ENCODE measurements around the gene C3. TPM values are rescaled to one million over a fixed set of nuclear protein-coding genes. Genes with fewer than 3 reads are reported as not detected.
A peak's percentile ranks its signal among the peaks of the same experiment; 100 is the strongest.
"Not testable (repeated sequence)": the region's sequence is repeated elsewhere in the genome, so short reads cannot be mapped to it uniquely, and the experiment has no call there.

C3 gene
- total RNA-seq, 1 donor from 2014 or later: 1.6 TPM

- peak in 1 of 2 donors; percentile 13 for DNase-seq (ENCODE audit: low read depth in 2 of 2)
Observed at GRCh38 chr19:6693056-6693471, 27.4 kb downstream of the C3 start.

GRCh38 chr19:6692027-6692426 lies 28.4 kb downstream of the C3 start:
- DNase-seq (ENCODE audit: low read depth in 2 of 2): no peak

GRCh38 chr19:6691342-6691741 lies 29.1 kb downstream of the C3 start:
- no peak for DNase-seq (ENCODE audit: low read depth in 2 of 2)

- no peak for DNase-seq (ENCODE audit: low read depth in 2 of 2)
Observed at GRCh38 chr19:6690160-6690885, 30.1 kb downstream of the C3 start.

- no peak for DNase-seq (ENCODE audit: low read depth in 2 of 2)
Observed at GRCh38 chr19:6687114-6687513, 33.3 kb downstream of the C3 start.

- no peak for DNase-seq (ENCODE audit: low read depth in 2 of 2)
Observed at GRCh38 chr19:6686628-6686975, 33.8 kb downstream of the C3 start.

- no peak for DNase-seq (ENCODE audit: low read depth in 2 of 2)
Observed at GRCh38 chr19:6685962-6686627, 34.4 kb downstream of the C3 start.

- DNase-seq (ENCODE audit: low read depth in 2 of 2): no peak
Observed at GRCh38 chr19:6685482-6685881, 35.0 kb downstream of the C3 start.

GRCh38 chr19:6683971-6684370 lies 36.5 kb downstream of the C3 start:
- DNase-seq (ENCODE audit: low read depth in 2 of 2): no peak

GRCh38 chr19:6682607-6683128 lies 37.8 kb downstream of the C3 start:
- no peak for DNase-seq (ENCODE audit: low read depth in 2 of 2)

GRCh38 chr19:6680141-6680540 lies 40.3 kb downstream of the C3 start:
- no peak for DNase-seq (ENCODE audit: low read depth in 2 of 2)

- no peak for DNase-seq (ENCODE audit: low read depth in 2 of 2)
Observed at GRCh38 chr19:6679139-6679538, 41.3 kb downstream of the C3 start.

GRCh38 chr19:6678690-6679109 lies 41.8 kb downstream of the C3 start:
- no peak for DNase-seq (ENCODE audit: low read depth in 2 of 2)

- DNase-seq (ENCODE audit: low read depth in 2 of 2): no peak
Observed at GRCh38 chr19:6677883-6678689, 42.4 kb downstream of the C3 start.

- no peak for DNase-seq (ENCODE audit: low read depth in 2 of 2)
Observed at GRCh38 chr19:6677495-6677882, 43.0 kb downstream of the C3 start.

- DNase-seq (ENCODE audit: low read depth in 2 of 2): no peak
Observed at GRCh38 chr19:6676288-6676687, 44.2 kb downstream of the C3 start.

GRCh38 chr19:6674868-6675305 lies 45.6 kb downstream of the C3 start:
- peak; percentile 51 to 69 for DNase-seq (ENCODE audit: low read depth in 2 of 2)

GRCh38 chr19:6674408-6674807 lies 46.0 kb downstream of the C3 start:
- DNase-seq (ENCODE audit: low read depth in 2 of 2): not testable (repeated sequence)

- DNase-seq (ENCODE audit: low read depth in 2 of 2): no peak
Observed at GRCh38 chr19:6672693-6673290, 47.7 kb downstream of the C3 start.

GRCh38 chr19:6671960-6672359 lies 48.5 kb downstream of the C3 start:
- DNase-seq (ENCODE audit: low read depth in 2 of 2): no peak

GRCh38 chr19:6668691-6669090 lies 51.8 kb downstream of the C3 start:
- no peak for DNase-seq (ENCODE audit: low read depth in 2 of 2)

GRCh38 chr19:6667114-6667627 lies 53.3 kb downstream of the C3 start:
- no peak for DNase-seq (ENCODE audit: low read depth in 2 of 2)
